Heart left ventricle (tissue), 13 donors: Measurements from ENCODE around the gene ETF1.

Source experiments
- POLR2A ChIP-seq, 2 donors: fragments of 450-650 bp; IDR thresholded peaks; one replicate each; pipeline ENCODE4 v1.6.1; 2017; ENCODE audit warnings: antibody characterized with exemption in 2 of 2, mild to moderate bottlenecking in 2 of 2, moderate library complexity in 2 of 2
- TF ChIP-seq, protein P1 (sequence below), 12 donors: fragments of 200-600 bp; sonication (generic) in 4 of 12; IDR thresholded peaks; one replicate each; pipeline versions ENCODE4 v1.5.0 to v1.8.0; 2018 to 2022; ENCODE audit warnings: antibody characterized with exemption in 12 of 12, mild to moderate bottlenecking in 5 of 12
- donor health status: ischemic (EF 13 %, LVEDD 7.1; RV severe dilation, severe dysfunction).
- donor health status: DM: no; HTN: yes; CAD: no.
- donor health status: DM: no; HTN: no; CAD: no.
- donor health status: ischemic (EF 25% LVEDD 6.9; RV normal size, moderate dysfunction).
- donor health status: ischemic (EF 25% LVEDD 5.7; RV mildly dilated, moderate dysfunction).
- donor health status: ischemic (EF 35%, LVEDD 5.7; RV mildly dilated, moderate dysfunction).
- donor health status: nonischemic (EF 11% LVEDD 7.7; RV severe dilation, severe dysfunction).
- donor health status: DM: yes; HTN: yes; CAD: no.
- donor health status: PGD.
- donor health status: ischemic (EF 29% LVEDD 5.4; RV normal size, mild dysfunction).
- donor health status: nonischemic (EF 23%, LVEDD 6.1; RV moderate dilation, normal function).

DNA sequence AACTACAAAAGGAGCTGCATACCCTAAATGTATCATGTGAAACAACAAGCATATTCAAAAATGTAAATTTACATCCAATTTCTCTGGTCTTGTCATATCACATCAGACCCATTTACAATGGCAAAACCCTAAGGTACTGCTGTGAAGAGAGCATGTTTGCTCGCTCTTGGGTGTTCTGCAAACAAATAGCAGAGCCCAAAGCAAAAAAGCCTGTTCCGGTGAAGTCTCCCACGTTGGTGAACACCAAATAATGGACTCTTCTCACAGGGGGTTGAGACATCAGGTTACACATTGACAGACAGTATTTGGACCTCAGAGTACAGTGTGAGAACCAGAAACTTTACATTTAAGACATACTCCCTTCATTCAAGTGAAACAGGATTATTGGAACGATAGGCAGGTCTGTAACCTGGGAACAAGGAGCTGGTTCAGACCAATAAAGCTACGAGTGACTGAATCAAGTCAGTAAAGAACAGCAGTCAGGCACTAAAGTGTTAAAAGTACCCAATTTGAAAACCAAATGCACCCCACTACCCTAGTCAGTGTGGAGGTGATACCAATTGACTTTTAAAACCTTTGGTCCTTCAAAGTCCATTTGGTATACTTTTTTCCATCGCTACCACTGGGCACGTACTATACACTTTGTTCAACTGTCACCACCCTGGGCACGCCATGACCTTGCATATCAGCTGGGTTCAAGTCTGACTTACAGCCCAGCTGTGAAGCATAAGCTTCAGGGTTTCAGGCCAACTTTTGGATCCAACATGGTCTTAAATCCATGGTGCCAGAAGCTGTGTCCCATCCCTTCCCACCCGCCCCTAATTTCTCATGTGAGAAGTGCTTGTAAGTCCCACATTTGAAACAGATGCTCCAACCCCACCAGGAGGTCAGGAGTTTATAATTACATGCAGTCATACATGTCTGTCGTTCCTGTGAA lies 36.4 kb downstream of the ETF1 start:
- TF ChIP-seq, protein P1, sequence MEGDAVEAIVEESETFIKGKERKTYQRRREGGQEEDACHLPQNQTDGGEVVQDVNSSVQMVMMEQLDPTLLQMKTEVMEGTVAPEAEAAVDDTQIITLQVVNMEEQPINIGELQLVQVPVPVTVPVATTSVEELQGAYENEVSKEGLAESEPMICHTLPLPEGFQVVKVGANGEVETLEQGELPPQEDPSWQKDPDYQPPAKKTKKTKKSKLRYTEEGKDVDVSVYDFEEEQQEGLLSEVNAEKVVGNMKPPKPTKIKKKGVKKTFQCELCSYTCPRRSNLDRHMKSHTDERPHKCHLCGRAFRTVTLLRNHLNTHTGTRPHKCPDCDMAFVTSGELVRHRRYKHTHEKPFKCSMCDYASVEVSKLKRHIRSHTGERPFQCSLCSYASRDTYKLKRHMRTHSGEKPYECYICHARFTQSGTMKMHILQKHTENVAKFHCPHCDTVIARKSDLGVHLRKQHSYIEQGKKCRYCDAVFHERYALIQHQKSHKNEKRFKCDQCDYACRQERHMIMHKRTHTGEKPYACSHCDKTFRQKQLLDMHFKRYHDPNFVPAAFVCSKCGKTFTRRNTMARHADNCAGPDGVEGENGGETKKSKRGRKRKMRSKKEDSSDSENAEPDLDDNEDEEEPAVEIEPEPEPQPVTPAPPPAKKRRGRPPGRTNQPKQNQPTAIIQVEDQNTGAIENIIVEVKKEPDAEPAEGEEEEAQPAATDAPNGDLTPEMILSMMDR (IDR thresholded peaks at IDR 0.05) = no peak
- TF ChIP-seq POLR2A (IDR thresholded peaks at IDR 0.05) = no peak
